Fibroblast of pulmonary artery (primary cell): ENCODE measurements around the gene ARNT2.

Experiments
- DNase-seq: peaks from one replicate; pipeline ENCODE4 v3.0.0-alpha.2; 2010; ENCODE audit warnings: low read depth
- H3K4me3 ChIP-seq: replicated peaks from 2 replicates; pipeline ENCODE4 v1.5.1; 2011; ENCODE audit warnings: low read depth, mild to moderate bottlenecking, control low read depth, low read length, moderate library complexity
- CTCF ChIP-seq: IDR thresholded peaks from 2 replicates; pipeline ENCODE4 v1.5.1; 2011; ENCODE audit warnings: mild to moderate bottlenecking, control low read depth, low read length, inconsistent platforms; ENCODE audit errors: missing control alignments

Gene ARNT2

GRCh38 chr15:80445300-80446041, 41.3 kb downstream of the ARNT2 start:
- no peak for DNase-seq
- no peak overlapping the region for H3K4me3 ChIP-seq
- TF ChIP-seq CTCF = no peak

- DNase-seq = no peak
- H3K4me3 ChIP-seq = no peak overlapping the region
- TF ChIP-seq CTCF = no peak
Observed at GRCh38 chr15:80447077-80447476, 42.9 kb downstream of the ARNT2 start.

GRCh38 chr15:80449825-80450224, 45.6 kb downstream of the ARNT2 start:
- no peak overlapping the region for H3K4me3 ChIP-seq
- no peak for TF ChIP-seq CTCF
- DNase-seq = no peak

GRCh38 chr15:80450811-80451321, 46.7 kb downstream of the ARNT2 start:
- no peak for TF ChIP-seq CTCF
- DNase-seq = no peak
- no peak overlapping the region for H3K4me3 ChIP-seq

- no peak overlapping the region for H3K4me3 ChIP-seq
- TF ChIP-seq CTCF = no peak
- DNase-seq = no peak
Observed at GRCh38 chr15:80452166-80452565, 48.0 kb downstream of the ARNT2 start.

- no peak overlapping the region for H3K4me3 ChIP-seq
- no peak for DNase-seq
- TF ChIP-seq CTCF = no peak
Observed at GRCh38 chr15:80455051-80455648, 51.0 kb downstream of the ARNT2 start.
